Panc1 (cell line): ENCODE measurements around the gene UBAC2. TPM values are rescaled to one million over a fixed set of nuclear protein-coding genes. Genes with fewer than 3 reads are reported as not detected.

Experiments used
- ATAC-seq: fragments of 200-7000 bp; cut with Tn5 transposase; 2 replicates; pipeline ENCODE4 v1.9.1; 2020; ENCODE audit warnings: mild to moderate bottlenecking, moderate library complexity
- BruUV-seq: library from RNA; stranded (reverse); fragments of 400-500 nt; replicated peaks from 2 replicates; lab custom pipeline; 2021; lab: Mats Ljungman, UMichigan
- CTCF ChIA-PET: fragments of 300-600 bp; sonication (Branson Sonifier 250); formaldehyde crosslinking; loops from one replicate; lab custom pipeline; 2022; ENCODE audit warnings: antibody characterized with exemption; lab: Charles Lee
- POLR2A ChIA-PET: fragments of 300-600 bp; sonication (Branson Sonifier 250); formaldehyde crosslinking; loops from one replicate; lab custom pipeline; 2022; ENCODE audit warnings: antibody characterized with exemption; lab: Charles Lee
- DNase-seq: peaks from one replicate; pipeline ENCODE4 v3.0.0-alpha.2; 2010; ENCODE audit warnings: low read depth, low spot score
- H3K27ac ChIP-seq: 2 replicates; pipeline ENCODE4 v1.5.1; 2011; ENCODE audit warnings: mild to moderate bottlenecking, low read length, inconsistent platforms
- H3K27me3 ChIP-seq: fragments of 200-500 bp; sonication (Bioruptor generic); 2 replicates; pipeline ENCODE4 v1.6.0; 2014; ENCODE audit warnings: low read length, inconsistent platforms; ENCODE audit not compliant: control insufficient read depth, insufficient read depth
- H3K36me3 ChIP-seq: fragments of 200-500 bp; sonication (Bioruptor generic); 2 replicates; pipeline ENCODE4 v1.5.1; 2014; ENCODE audit warnings: inconsistent platforms, mild to moderate bottlenecking, low read length, moderate library complexity; ENCODE audit not compliant: control insufficient read depth, insufficient read depth
- H3K4me1 ChIP-seq: 2 replicates; pipeline ENCODE4 v1.5.1; 2011; ENCODE audit warnings: inconsistent platforms, mild to moderate bottlenecking, low read length, moderate library complexity; ENCODE audit not compliant: control insufficient read depth, insufficient read depth
- H3K4me3 ChIP-seq, 2 experiments: 2 replicates each; pipeline ENCODE4 v1.5.1; 2011 to 2012; ENCODE audit warnings: low read depth in 2 of 2, low read length in 2 of 2, mild to moderate bottlenecking in 2 of 2, inconsistent platforms in 1 of 2, moderate library complexity in 1 of 2
- H3K9me3 ChIP-seq: fragments of 200-500 bp; sonication (Bioruptor generic); 2 replicates; pipeline ENCODE4 v1.5.1; 2014; ENCODE audit warnings: low read depth, mild to moderate bottlenecking, inconsistent platforms, low read length, moderate library complexity; ENCODE audit not compliant: control insufficient read depth, insufficient read depth
- CTCF ChIP-seq: fragments of 450-650 bp; IDR thresholded peaks from 2 replicates; pipeline ENCODE4 v1.5.1; 2017; ENCODE audit warnings: mild to moderate bottlenecking
- POLR2AphosphoS5 ChIP-seq: IDR thresholded peaks from 2 replicates; pipeline ENCODE4 v1.6.1; 2012; ENCODE audit warnings: mild to moderate bottlenecking, low read depth, low read length, moderate library complexity
- SIN3A ChIP-seq: IDR thresholded peaks from 2 replicates; pipeline ENCODE4 v1.6.1; 2012; ENCODE audit warnings: low read depth, mild to moderate bottlenecking, low read length, moderate library complexity, borderline replicate concordance; ENCODE audit not compliant: insufficient read depth
- TCF7L2 ChIP-seq: IDR thresholded peaks from 2 replicates; pipeline ENCODE4 v1.6.1; 2011; ENCODE audit warnings: mild to moderate bottlenecking, low read depth, low read length, inconsistent platforms
- in situ Hi-C: cut with HindIII; loops from 2 replicates; pipeline ENCODE4 v1.10.0; 2016; ENCODE audit warnings: low sequenced_read_pairs, low pct_unique_long_range_greater_than_20kb
- intact Hi-C: fragments of 100-400 bp; cut with micrococcal nuclease; formaldehyde crosslinking; loops from one replicate; pipeline ENCODE4 v1.10.0; 2022; ENCODE audit not compliant: unreplicated experiment
- total RNA-seq: library from RNA; stranded (reverse); gene quantifications from one replicate; pipeline ENCODE4 v1.2.1, GENCODE V29; 2021; ENCODE audit not compliant: unreplicated experiment
- TF ChIP-seq, protein P1 (sequence below), 2 experiments: IDR thresholded peaks; 2 replicates each; pipeline ENCODE4 v1.6.1; 2011 to 2012; ENCODE audit warnings: low read depth in 2 of 2, control low read depth in 1 of 2, low read length in 1 of 2, mild to moderate bottlenecking in 1 of 2, moderate library complexity in 1 of 2; ENCODE audit not compliant: insufficient read depth in 1 of 2

UBAC2 gene
- total RNA-seq, 1 experiment from 2014 or later: 40.8 TPM

- H3K27me3 ChIP-seq: no peaks in the 10 kb centered on the region
- ATAC-seq (peak; percentile 17; the same call in 1 of the 2 replicates), DNase-seq (no peak)
- intact Hi-C loops: no loop called here
- no peaks in the 10 kb centered on the region for H3K36me3 ChIP-seq
- POLR2A ChIA-PET: no interaction called here
- peaks cover 5% of the 10 kb centered on the region; the same call in 1 of the 2 replicates for H3K4me1 ChIP-seq
- no peaks in the 10 kb centered on the region for H3K9me3 ChIP-seq
- no peak overlapping the region for H3K27ac ChIP-seq
- no TSS peak for BruUV-seq
- peak overlapping the region in 1 of 2 experiments; percentile 43; a peak in 2 of 4 replicates for H3K4me3 ChIP-seq
- CTCF ChIA-PET: interaction anchor here (0.6 kb wide), 1 partner anchor 255 kb away, joined by 11 read pairs; no protein-coding TSS in a partner anchor
- in situ Hi-C loops: no loop called here
- TF ChIP-seq CTCF (no peak), SIN3A (no peak)
- TF ChIP-seq, protein P1, sequence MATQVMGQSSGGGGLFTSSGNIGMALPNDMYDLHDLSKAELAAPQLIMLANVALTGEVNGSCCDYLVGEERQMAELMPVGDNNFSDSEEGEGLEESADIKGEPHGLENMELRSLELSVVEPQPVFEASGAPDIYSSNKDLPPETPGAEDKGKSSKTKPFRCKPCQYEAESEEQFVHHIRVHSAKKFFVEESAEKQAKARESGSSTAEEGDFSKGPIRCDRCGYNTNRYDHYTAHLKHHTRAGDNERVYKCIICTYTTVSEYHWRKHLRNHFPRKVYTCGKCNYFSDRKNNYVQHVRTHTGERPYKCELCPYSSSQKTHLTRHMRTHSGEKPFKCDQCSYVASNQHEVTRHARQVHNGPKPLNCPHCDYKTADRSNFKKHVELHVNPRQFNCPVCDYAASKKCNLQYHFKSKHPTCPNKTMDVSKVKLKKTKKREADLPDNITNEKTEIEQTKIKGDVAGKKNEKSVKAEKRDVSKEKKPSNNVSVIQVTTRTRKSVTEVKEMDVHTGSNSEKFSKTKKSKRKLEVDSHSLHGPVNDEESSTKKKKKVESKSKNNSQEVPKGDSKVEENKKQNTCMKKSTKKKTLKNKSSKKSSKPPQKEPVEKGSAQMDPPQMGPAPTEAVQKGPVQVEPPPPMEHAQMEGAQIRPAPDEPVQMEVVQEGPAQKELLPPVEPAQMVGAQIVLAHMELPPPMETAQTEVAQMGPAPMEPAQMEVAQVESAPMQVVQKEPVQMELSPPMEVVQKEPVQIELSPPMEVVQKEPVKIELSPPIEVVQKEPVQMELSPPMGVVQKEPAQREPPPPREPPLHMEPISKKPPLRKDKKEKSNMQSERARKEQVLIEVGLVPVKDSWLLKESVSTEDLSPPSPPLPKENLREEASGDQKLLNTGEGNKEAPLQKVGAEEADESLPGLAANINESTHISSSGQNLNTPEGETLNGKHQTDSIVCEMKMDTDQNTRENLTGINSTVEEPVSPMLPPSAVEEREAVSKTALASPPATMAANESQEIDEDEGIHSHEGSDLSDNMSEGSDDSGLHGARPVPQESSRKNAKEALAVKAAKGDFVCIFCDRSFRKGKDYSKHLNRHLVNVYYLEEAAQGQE (IDR thresholded peaks at IDR 0.05; ENCODE audit: insufficient read depth in 1 of 2, low read depth in 2 of 2, low read length in 1 of 2): no peak
These were observed 231.4 kb downstream of the UBAC2 start for GRCh38 chr13:99431927-99432608.

GRCh38 chr13:99432609-99433542 lies 232.2 kb downstream of the UBAC2 start:
- BruUV-seq: no TSS peak
- CTCF ChIA-PET: no interaction called here

More at GRCh38 chr13:99432609-99433542, 232.2 kb downstream of the UBAC2 start:
- ATAC-seq (peak; percentile 73), DNase-seq (no peak)
- Histone ChIP-seq H3K4me3 (peak overlapping the region in 1 of 2 experiments; percentile 43; a peak in 3 of 4 replicates), H3K9me3 (no peaks in the 10 kb centered on the region), H3K27ac (no peak overlapping the region), H3K27me3 (no peaks in the 10 kb centered on the region), H3K4me1 (peaks cover 5% of the 10 kb centered on the region; the same call in 1 of the 2 replicates), H3K36me3 (no peaks in the 10 kb centered on the region)
- TF ChIP-seq POLR2AphosphoS5 (no peak), SIN3A (no peak), TCF7L2 (no peak), CTCF (no peak)
- TF ChIP-seq, protein P1 (IDR thresholded peaks at IDR 0.05; ENCODE audit: insufficient read depth in 1 of 2, low read depth in 2 of 2, low read length in 1 of 2): no peak
- POLR2A ChIA-PET: no interaction called here
- in situ Hi-C loops (no loop called here), intact Hi-C loops (no loop called here)
